Upper lobe of left lung (tissue), 4 donors: Measurements from ENCODE around the gene DDRGK1.

Source experiments
- CTCF ChIP-seq, 6 experiments: fragments of 450-650 bp in 4 of 6; fragments of 200-600 bp in 2 of 6; sonication (generic) in 2 of 6; IDR thresholded peaks; one replicate each; pipeline ENCODE4 v1.5.1; 2016 to 2019; ENCODE audit warnings: antibody characterized with exemption in 6 of 6
- POLR2A ChIP-seq, 4 donors: fragments of 450-650 bp; IDR thresholded peaks; one replicate each; pipeline ENCODE4 v1.5.1; 2016 to 2017; ENCODE audit warnings: antibody characterized with exemption in 4 of 4, mild to moderate bottlenecking in 2 of 4
- POLR2AphosphoS5 ChIP-seq, 2 donors: sonication (generic); formaldehyde crosslinking; IDR thresholded peaks; one replicate each; pipeline ENCODE4 v1.5.1; 2017; ENCODE audit warnings: antibody characterized with exemption in 2 of 2

GRCh38 chr20:3192226-3193015, 12.1 kb downstream of the DDRGK1 start:
- TF ChIP-seq CTCF (IDR thresholded peaks at IDR 0.05) (no peak), POLR2A (IDR thresholded peaks at IDR 0.05) (no peak), POLR2AphosphoS5 (IDR thresholded peaks at IDR 0.05) (no peak)
